ENCODE measurements around the gene KLHDC9. TPM values are rescaled to one million over a fixed set of nuclear protein-coding genes. Genes with fewer than 3 reads are reported as not detected.

Gene KLHDC9
- polyA plus RNA-seq, 2 donors: 1.8 to 2.5 TPM

GRCh38 chr1:161091796-161092507 is 6.2 kb upstream of the KLHDC9 start:
- Histone ChIP-seq H3K27ac (ENCODE audit: low read depth in 2 of 2, low read length in 1 of 2) (peak overlapping the region; percentile 71 to 89), H3K4me1 (ENCODE audit: control insufficient read depth in 2 of 2, insufficient read depth in 2 of 2, low read length in 1 of 2) (peaks cover 0 to 28% of the 10 kb centered on the region in 2 donors)
- 87 to 92% methylated on average over 7 of the region's 7 CpGs for WGBS, 2 donors

DNA sequence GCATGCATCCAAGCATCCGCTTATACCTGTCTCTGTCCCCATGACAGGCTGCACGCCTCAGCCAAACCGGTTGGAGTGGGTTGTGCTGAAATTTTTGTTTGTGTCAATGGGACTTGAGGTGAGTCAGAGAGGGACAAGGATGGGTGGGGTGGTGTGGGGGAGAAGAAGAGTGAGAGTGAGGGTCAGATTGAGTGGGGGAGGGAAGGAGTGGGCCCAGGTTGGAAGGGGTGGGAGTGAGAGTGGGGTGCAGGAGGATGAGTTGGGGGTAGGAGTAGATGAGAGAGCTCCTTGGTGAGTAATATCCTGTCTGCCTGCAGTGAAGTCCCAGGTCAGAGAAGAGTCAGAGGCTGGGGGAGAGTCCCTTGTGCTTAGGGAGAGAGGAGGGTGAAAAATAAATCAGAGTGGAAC is 5.5 kb upstream of the KLHDC9 start:
- no peaks in the 10 kb centered on the region for H3K9me3 ChIP-seq (ENCODE audit: control insufficient read depth in 2 of 2, insufficient read depth in 1 of 2, low read depth in 1 of 2, low read length in 1 of 2)
- H3K4me3 ChIP-seq (ENCODE audit: low read depth in 1 of 2, low read length in 2 of 2): no peak overlapping the region
- 44 to 53% methylated on average over 3 of the region's 3 CpGs for WGBS, 2 donors
- H3K27ac ChIP-seq (ENCODE audit: low read depth in 2 of 2, low read length in 1 of 2): peak overlapping the region; percentile 71 to 89
- no peaks in the 10 kb centered on the region for H3K36me3 ChIP-seq (ENCODE audit: control insufficient read depth in 2 of 2, insufficient read depth in 2 of 2, low read length in 1 of 2)
- H3K27me3 ChIP-seq (ENCODE audit: control insufficient read depth in 1 of 2, insufficient read depth in 2 of 2, low read length in 2 of 2): no peaks in the 10 kb centered on the region
- peaks cover 0 to 30% of the 10 kb centered on the region in 2 donors for H3K4me1 ChIP-seq (ENCODE audit: control insufficient read depth in 2 of 2, insufficient read depth in 2 of 2, low read length in 1 of 2)

More at GRCh38 chr1:161091796-161092507, 6.2 kb upstream of the KLHDC9 start:
- H3K36me3 ChIP-seq (ENCODE audit: control insufficient read depth in 2 of 2, insufficient read depth in 2 of 2, low read length in 1 of 2): no peaks in the 10 kb centered on the region
- H3K4me3 ChIP-seq (ENCODE audit: low read depth in 1 of 2, low read length in 2 of 2): no peak overlapping the region
- no peaks in the 10 kb centered on the region for H3K9me3 ChIP-seq (ENCODE audit: control insufficient read depth in 2 of 2, insufficient read depth in 1 of 2, low read depth in 1 of 2, low read length in 1 of 2)
- H3K27me3 ChIP-seq (ENCODE audit: control insufficient read depth in 1 of 2, insufficient read depth in 2 of 2, low read length in 2 of 2): no peaks in the 10 kb centered on the region

- Histone ChIP-seq H3K4me3 (ENCODE audit: low read depth in 1 of 2, low read length in 2 of 2) (no peak overlapping the region), H3K9me3 (ENCODE audit: control insufficient read depth in 2 of 2, insufficient read depth in 1 of 2, low read depth in 1 of 2, low read length in 1 of 2) (peaks cover 0 to 2% of the 10 kb centered on the region in 2 donors), H3K27me3 (ENCODE audit: control insufficient read depth in 1 of 2, insufficient read depth in 2 of 2, low read length in 2 of 2) (no peaks in the 10 kb centered on the region), H3K36me3 (ENCODE audit: control insufficient read depth in 2 of 2, insufficient read depth in 2 of 2, low read length in 1 of 2) (no peaks in the 10 kb centered on the region), H3K4me1 (ENCODE audit: control insufficient read depth in 2 of 2, insufficient read depth in 2 of 2, low read length in 1 of 2) (peaks cover 0 to 35% of the 10 kb centered on the region in 2 donors), H3K27ac (ENCODE audit: low read depth in 2 of 2, low read length in 1 of 2) (no peak overlapping the region)
- 94 to 97% methylated on average over 14 of the region's 14 CpGs for WGBS, 2 donors
Measured at GRCh38 chr1:161094481-161094880, 3.7 kb upstream of the KLHDC9 start.

DNA sequence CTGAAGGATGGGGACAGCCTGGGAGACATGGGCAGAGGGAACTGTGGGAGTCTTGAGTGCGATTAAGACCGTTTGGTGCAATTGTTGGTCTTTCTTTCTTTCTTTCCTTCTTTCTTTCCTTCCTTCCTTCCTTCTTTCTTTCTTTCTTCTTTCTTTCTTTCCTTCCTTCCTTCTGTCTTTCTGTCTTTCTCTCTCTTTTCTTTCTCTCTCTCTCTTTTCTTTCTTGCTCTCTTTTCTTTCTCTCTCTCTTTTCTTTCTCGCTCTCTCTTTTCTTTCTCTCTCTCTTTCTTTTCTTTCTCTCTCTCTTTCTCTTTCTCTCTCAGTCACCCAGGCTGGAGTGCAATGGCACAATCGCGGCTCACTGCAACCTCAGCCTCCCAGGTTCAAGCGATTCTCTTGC is 2.9 kb upstream of the KLHDC9 start:
- peaks cover 0 to 3% of the 10 kb centered on the region in 2 donors for H3K36me3 ChIP-seq (ENCODE audit: control insufficient read depth in 2 of 2, insufficient read depth in 2 of 2, low read length in 1 of 2)
- peaks cover 0 to 2% of the 10 kb centered on the region in 2 donors for H3K9me3 ChIP-seq (ENCODE audit: control insufficient read depth in 2 of 2, insufficient read depth in 1 of 2, low read depth in 1 of 2, low read length in 1 of 2)
- H3K4me1 ChIP-seq (ENCODE audit: control insufficient read depth in 2 of 2, insufficient read depth in 2 of 2, low read length in 1 of 2): peaks cover 0 to 31% of the 10 kb centered on the region in 2 donors
- H3K4me3 ChIP-seq (ENCODE audit: low read depth in 1 of 2, low read length in 2 of 2): no peak overlapping the region
- 95 to 96% methylated on average over 6 of the region's 6 CpGs for WGBS, 2 donors
- H3K27me3 ChIP-seq (ENCODE audit: control insufficient read depth in 1 of 2, insufficient read depth in 2 of 2, low read length in 2 of 2): no peaks in the 10 kb centered on the region
- H3K27ac ChIP-seq (ENCODE audit: low read depth in 2 of 2, low read length in 1 of 2): no peak overlapping the region

DNA sequence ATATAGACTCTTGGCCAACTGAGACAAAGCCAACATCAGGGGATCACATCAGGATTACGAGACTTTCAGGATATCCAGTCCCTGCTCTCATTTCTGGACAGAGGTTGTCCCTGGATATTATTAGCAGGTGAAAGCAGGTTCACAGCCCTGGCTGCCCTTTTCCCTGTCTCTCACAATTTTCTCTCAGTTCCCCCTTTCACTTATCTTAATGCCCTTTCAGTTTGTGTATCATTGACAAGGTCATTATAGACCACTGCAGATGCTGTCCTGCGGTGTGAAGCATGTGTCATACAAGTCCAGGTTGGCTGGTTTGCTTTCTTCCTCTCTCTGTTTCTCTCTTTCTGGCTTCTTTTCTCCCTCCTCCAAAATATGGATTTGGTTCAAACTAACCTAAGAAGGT is 2.1 kb upstream of the KLHDC9 start:
- no peaks in the 10 kb centered on the region for H3K27me3 ChIP-seq (ENCODE audit: control insufficient read depth in 1 of 2, insufficient read depth in 2 of 2, low read length in 2 of 2)
- peaks cover 0 to 3% of the 10 kb centered on the region in 2 donors for H3K36me3 ChIP-seq (ENCODE audit: control insufficient read depth in 2 of 2, insufficient read depth in 2 of 2, low read length in 1 of 2)
- peak overlapping the region; percentile 68 to 87 for H3K27ac ChIP-seq (ENCODE audit: low read depth in 2 of 2, low read length in 1 of 2)
- H3K4me3 ChIP-seq (ENCODE audit: low read depth in 1 of 2, low read length in 2 of 2): no peak overlapping the region
- H3K9me3 ChIP-seq (ENCODE audit: control insufficient read depth in 2 of 2, insufficient read depth in 1 of 2, low read depth in 1 of 2, low read length in 1 of 2): peaks cover 0 to 2% of the 10 kb centered on the region in 2 donors
- H3K4me1 ChIP-seq (ENCODE audit: control insufficient read depth in 2 of 2, insufficient read depth in 2 of 2, low read length in 1 of 2): peaks cover 0 to 31% of the 10 kb centered on the region in 2 donors
- WGBS, 2 donors: 82 to 83% methylated on average over 2 of the region's 2 CpGs

DNA sequence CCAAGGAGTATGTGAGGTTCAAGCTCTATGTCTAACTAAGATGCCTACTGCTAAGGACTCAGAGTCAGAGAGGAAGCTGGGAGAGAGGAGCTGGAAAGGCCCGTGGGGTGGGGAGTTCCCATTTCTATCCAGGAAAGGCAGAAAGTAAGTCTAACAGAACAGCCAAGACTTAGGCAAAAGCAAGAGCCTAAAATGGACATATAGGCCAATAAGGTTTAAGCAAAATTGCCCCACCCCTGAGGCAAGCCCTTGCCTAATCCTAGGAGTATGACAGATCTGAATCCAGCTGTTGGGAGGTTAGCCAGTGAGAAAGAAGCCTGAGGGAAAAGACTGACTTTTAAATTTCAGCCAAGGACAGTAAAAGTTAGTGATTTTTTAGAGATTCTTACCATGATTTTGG is 1.6 kb upstream of the KLHDC9 start:
- no peak overlapping the region for H3K4me3 ChIP-seq (ENCODE audit: low read depth in 1 of 2, low read length in 2 of 2)
- peak overlapping the region; percentile 68 to 87 for H3K27ac ChIP-seq (ENCODE audit: low read depth in 2 of 2, low read length in 1 of 2)
- no peaks in the 10 kb centered on the region for H3K27me3 ChIP-seq (ENCODE audit: control insufficient read depth in 1 of 2, insufficient read depth in 2 of 2, low read length in 2 of 2)
- WGBS, 2 donors: 18 to 41% methylated on average over 1 of the region's 1 CpG
- H3K4me1 ChIP-seq (ENCODE audit: control insufficient read depth in 2 of 2, insufficient read depth in 2 of 2, low read length in 1 of 2): peaks cover 0 to 30% of the 10 kb centered on the region in 2 donors
- peaks cover 0 to 3% of the 10 kb centered on the region in 2 donors for H3K36me3 ChIP-seq (ENCODE audit: control insufficient read depth in 2 of 2, insufficient read depth in 2 of 2, low read length in 1 of 2)
- H3K9me3 ChIP-seq (ENCODE audit: control insufficient read depth in 2 of 2, insufficient read depth in 1 of 2, low read depth in 1 of 2, low read length in 1 of 2): peaks cover 0 to 2% of the 10 kb centered on the region in 2 donors

- 76 to 79% methylated on average over 9 of the region's 9 CpGs for WGBS, 2 donors
- Histone ChIP-seq H3K27ac (ENCODE audit: low read depth in 2 of 2, low read length in 1 of 2) (no peak overlapping the region), H3K4me3 (ENCODE audit: low read depth in 1 of 2, low read length in 2 of 2) (no peak overlapping the region), H3K27me3 (ENCODE audit: control insufficient read depth in 1 of 2, insufficient read depth in 2 of 2, low read length in 2 of 2) (no peaks in the 10 kb centered on the region), H3K9me3 (ENCODE audit: control insufficient read depth in 2 of 2, insufficient read depth in 1 of 2, low read depth in 1 of 2, low read length in 1 of 2) (peaks cover 0 to 2% of the 10 kb centered on the region in 2 donors), H3K36me3 (ENCODE audit: control insufficient read depth in 2 of 2, insufficient read depth in 2 of 2, low read length in 1 of 2) (peaks cover 0 to 8% of the 10 kb centered on the region in 2 donors), H3K4me1 (ENCODE audit: control insufficient read depth in 2 of 2, insufficient read depth in 2 of 2, low read length in 1 of 2) (peaks cover 0 to 14% of the 10 kb centered on the region in 2 donors)
Measured at GRCh38 chr1:161099090-161099802, 1.1 kb downstream of the KLHDC9 start.

DNA sequence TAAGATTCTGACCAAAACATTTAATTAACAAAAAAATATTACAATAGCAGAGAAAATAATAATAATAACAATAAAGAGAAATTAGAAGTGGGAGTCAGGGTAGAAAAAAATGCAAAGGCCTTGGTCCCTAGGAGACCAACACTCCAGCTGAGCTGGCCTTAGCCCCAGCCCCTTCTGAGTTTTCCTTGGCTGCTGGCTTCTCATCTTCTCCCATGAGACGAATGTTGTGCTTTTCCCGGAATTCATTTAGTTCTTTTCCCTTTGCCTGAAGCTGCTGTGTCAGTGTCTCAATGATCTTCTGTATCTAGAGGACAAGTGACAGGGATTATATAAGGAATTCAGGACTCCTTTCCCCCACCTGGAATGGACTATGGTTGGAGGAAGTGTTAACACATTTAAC is 2.4 kb downstream of the KLHDC9 start:
- peaks cover 0 to 2% of the 10 kb centered on the region in 2 donors for H3K9me3 ChIP-seq (ENCODE audit: control insufficient read depth in 2 of 2, insufficient read depth in 1 of 2, low read depth in 1 of 2, low read length in 1 of 2)
- peaks cover 0 to 8% of the 10 kb centered on the region in 2 donors for H3K36me3 ChIP-seq (ENCODE audit: control insufficient read depth in 2 of 2, insufficient read depth in 2 of 2, low read length in 1 of 2)
- peaks cover 0 to 11% of the 10 kb centered on the region in 2 donors for H3K4me1 ChIP-seq (ENCODE audit: control insufficient read depth in 2 of 2, insufficient read depth in 2 of 2, low read length in 1 of 2)
- H3K27me3 ChIP-seq (ENCODE audit: control insufficient read depth in 1 of 2, insufficient read depth in 2 of 2, low read length in 2 of 2): no peaks in the 10 kb centered on the region
- H3K27ac ChIP-seq (ENCODE audit: low read depth in 2 of 2, low read length in 1 of 2): no peak overlapping the region
- WGBS, 2 donors: 67 to 72% methylated on average over 2 of the region's 2 CpGs
- no peak overlapping the region for H3K4me3 ChIP-seq (ENCODE audit: low read depth in 1 of 2, low read length in 2 of 2)

DNA sequence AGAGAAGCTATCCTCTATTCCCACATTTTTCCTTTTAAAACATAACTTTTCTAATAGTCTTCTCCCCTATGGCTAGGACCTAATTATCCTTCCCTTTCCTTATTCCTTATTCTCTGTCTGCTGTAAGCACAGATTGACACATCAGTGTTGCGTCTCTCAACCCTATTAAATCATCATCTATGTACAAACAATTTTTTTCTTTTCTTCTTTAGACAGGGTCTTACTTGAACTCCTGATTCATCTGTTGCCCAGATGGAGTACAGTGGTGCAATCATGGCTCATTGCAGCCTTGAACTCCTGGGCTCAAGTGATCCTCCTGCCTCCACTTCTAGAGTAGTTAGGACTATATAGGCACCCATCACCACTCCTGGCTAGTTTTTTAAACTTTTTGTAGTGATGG is 8.3 kb downstream of the KLHDC9 start:
- no peaks in the 10 kb centered on the region for H3K27me3 ChIP-seq (ENCODE audit: control insufficient read depth in 1 of 2, insufficient read depth in 2 of 2, low read length in 2 of 2)
- WGBS, 2 donors: 89 to 99% methylated on average over 1 of the region's 1 CpG
- no peaks in the 10 kb centered on the region for H3K9me3 ChIP-seq (ENCODE audit: control insufficient read depth in 2 of 2, insufficient read depth in 1 of 2, low read depth in 1 of 2, low read length in 1 of 2)

More for the DNA sequence above, 8.3 kb downstream of the KLHDC9 start:
- Histone ChIP-seq H3K4me3 (ENCODE audit: low read depth in 1 of 2, low read length in 2 of 2) (no peak overlapping the region), H3K27ac (ENCODE audit: low read depth in 2 of 2, low read length in 1 of 2) (no peak overlapping the region), H3K36me3 (ENCODE audit: control insufficient read depth in 2 of 2, insufficient read depth in 2 of 2, low read length in 1 of 2) (peaks cover 0 to 5% of the 10 kb centered on the region in 2 donors), H3K4me1 (ENCODE audit: control insufficient read depth in 2 of 2, insufficient read depth in 2 of 2, low read length in 1 of 2) (no peaks in the 10 kb centered on the region)
